GM19193 (cell line): ENCODE measurements around the gene MEAK7.

Experiments used
- POLR2A ChIP-seq: IDR thresholded peaks from 4 replicates; pipeline ENCODE4 v1.6.1; 2011; ENCODE audit not compliant: insufficient read depth, insufficient read length; ENCODE audit errors: extremely low read depth

Gene MEAK7

GRCh38 chr16:84504420-84505248 lies at the start of gene MEAK7:
Gene MEAK7, minus strand, starts transcription at chr16:84504659. Its CDS starts 6,573 bp downstream, at chr16:84498086.
- peak; percentile 51 for TF ChIP-seq POLR2A

GRCh38 chr16:84553873-84554399 lies 49.5 kb upstream of the MEAK7 start:
- TF ChIP-seq POLR2A, result no peak

GRCh38 chr16:84552135-84552534 lies 47.7 kb upstream of the MEAK7 start:
- TF ChIP-seq POLR2A, result no peak

GRCh38 chr16:84550096-84550495 lies 45.6 kb upstream of the MEAK7 start:
- TF ChIP-seq POLR2A, result no peak

- no peak for TF ChIP-seq POLR2A
Measured at GRCh38 chr16:84548971-84549844, 44.7 kb upstream of the MEAK7 start.

GRCh38 chr16:84548508-84548907 lies 44.0 kb upstream of the MEAK7 start:
- TF ChIP-seq POLR2A, result no peak

GRCh38 chr16:84547546-84548061 lies 43.1 kb upstream of the MEAK7 start:
- no peak for TF ChIP-seq POLR2A

- TF ChIP-seq POLR2A, result no peak
Measured at GRCh38 chr16:84546669-84547545, 42.4 kb upstream of the MEAK7 start.

- no peak for TF ChIP-seq POLR2A
Measured at GRCh38 chr16:84545114-84545737, 40.8 kb upstream of the MEAK7 start.

GRCh38 chr16:84544031-84544773 lies 39.7 kb upstream of the MEAK7 start:
- TF ChIP-seq POLR2A, result no peak

- no peak for TF ChIP-seq POLR2A
Measured at GRCh38 chr16:84543253-84543652, 38.8 kb upstream of the MEAK7 start.

GRCh38 chr16:84541999-84542817 lies 37.7 kb upstream of the MEAK7 start:
- no peak for TF ChIP-seq POLR2A
